ENCODE results near the gene ZNF850.
A peak's percentile ranks its signal among the peaks of the same experiment; 100 is the strongest.
"Not testable (repeated sequence)": the region's sequence is repeated elsewhere in the genome, so short reads cannot be mapped to it uniquely, and the experiment has no call there.

ZNF850 gene

DNA sequence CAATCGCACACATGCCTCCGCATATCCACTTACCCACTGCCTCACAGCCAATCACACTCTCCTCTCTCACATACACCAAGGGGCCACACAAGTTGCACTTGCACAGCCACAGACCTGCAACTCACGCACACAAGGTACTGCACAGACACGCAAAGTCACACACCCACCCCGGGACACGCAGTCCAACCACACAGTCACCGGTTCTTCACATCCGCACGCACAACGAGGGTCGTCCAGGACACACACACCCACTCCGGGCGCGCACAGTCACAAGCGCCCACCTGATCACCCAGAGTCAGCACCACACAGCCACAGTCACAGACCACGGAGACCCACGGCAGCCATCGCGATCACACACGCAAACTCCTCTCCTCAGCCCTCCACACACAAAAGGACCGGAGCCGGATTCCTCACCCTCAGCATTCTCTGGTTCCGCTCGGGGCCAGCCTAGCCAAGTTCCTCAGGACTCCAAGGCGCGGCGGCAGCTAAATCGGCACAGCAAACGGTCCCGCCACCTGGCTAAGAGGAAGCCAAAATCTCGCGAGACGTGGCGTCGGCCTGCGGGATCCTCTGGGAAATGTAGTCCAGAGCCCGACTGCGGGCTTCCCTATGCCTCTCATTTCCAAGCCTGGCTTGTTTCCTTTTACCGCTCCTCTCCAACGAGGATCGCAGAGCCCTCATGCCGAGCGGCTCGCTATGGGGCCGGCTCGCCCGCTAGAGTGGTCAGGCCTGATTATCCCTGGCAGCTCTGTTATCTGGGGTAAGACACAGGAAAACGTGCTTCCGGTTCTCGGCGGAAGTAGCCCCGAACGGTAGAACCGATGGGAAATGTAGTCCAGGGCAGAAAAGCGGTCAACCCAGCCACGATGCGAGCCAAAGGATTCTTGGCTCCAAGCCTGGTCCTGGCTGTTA lies at the start of gene ZNF850:
Gene ZNF850, minus strand, starts transcription at position 497 of the 912 bp plus-strand sequence. CDS start 10,201 bp downstream, outside the sequence.
- peak; percentile 88 for DNase-seq

DNA sequence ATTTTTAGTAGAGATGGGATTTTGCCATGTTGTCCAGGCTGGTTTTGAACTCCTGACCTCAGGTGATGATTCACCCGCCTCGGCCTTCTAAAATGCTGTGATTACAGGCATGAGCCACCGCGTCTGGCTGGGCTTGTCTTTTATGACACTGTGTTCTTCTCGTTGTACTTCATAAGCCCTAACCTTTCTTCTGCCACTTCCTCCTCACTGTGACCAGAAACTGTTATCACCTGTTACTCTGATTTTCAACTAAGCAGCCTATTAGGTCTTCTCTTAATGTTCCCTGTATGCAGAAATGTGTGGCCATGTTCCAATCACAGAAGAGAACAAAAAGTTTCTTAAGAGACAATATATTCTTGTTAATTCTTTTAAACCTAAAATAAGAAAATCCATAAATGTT lies 49.2 kb upstream of the ZNF850 start:
- no peak for DNase-seq

DNA sequence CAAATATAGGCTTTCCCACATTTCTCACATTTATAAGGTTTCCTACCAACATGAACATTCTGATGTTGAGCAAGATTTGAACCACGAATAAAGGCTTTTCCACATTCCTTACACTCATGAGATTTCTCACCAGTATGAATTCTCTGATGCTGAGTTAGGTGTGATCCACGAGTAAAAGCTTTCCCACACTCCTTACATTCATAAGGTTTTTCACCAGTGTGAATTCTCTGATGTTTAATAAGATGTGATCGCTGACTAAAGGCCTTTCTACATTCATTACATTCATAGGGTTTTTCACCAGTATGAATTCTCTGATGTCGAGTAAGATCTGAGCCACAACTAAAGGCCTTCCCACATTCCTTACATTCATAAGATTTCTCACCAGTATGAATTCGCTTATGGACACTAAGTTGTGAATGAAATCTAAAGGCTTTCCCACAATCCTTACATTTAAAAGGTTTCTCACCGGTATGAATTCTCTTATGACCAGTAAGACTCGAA lies 46.6 kb upstream of the ZNF850 start:
- DNase-seq = no peak

DNA sequence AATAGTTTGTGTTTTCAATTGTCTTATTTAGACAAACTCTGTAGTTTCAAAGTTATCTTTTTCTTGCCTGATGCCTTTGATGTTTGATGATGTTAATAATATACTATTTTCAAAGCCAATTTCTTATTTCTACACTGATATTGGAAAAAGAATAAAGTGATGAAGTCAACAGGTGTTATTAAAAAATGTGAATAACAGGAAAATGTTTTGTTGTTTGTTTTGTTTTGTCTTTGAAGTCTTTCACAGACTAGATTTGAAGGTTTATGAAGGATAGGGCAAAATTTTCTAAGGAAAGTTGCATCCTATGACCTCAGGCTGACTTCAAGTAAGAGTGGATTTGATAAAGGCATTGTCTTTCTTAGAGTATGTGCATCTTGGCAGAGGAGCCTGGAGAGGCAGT lies 34.4 kb upstream of the ZNF850 start:
- no peak for DNase-seq

DNA sequence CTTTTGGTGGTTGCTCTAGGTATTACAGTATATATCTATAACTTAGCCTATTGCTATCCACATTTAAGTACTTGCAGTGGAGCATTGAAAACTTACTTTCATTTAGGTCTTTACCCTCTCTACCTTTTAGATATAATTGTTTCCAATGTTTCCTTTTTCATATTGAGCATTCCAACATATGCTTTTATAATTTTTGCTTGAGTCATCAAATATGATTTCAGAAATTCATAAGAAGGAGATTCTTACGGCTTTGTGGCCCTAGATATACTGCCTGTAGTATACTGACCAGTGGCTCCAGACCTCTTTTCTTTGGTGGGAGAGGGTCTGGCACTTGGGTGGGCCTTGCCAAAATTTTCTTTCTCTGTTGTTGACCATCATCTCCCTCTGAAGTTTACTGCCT lies 32.8 kb upstream of the ZNF850 start:
- DNase-seq = no peak

DNA sequence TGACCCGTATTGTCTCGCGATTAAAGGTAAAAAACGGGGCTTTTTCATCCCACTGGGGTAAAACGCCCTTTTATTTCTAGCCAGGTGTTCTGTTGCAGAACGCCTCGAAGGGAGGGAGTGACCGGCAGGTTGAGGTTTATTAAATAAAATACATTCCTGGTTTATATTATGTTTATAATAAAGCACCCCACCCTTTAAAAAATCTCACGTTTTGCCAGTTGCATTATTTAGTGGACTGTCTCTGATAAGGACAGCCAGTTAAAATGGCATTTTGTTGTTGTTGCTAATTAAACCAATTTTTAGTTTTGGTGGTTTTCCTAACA lies 25.1 kb upstream of the ZNF850 start:
- no peak for DNase-seq

DNA sequence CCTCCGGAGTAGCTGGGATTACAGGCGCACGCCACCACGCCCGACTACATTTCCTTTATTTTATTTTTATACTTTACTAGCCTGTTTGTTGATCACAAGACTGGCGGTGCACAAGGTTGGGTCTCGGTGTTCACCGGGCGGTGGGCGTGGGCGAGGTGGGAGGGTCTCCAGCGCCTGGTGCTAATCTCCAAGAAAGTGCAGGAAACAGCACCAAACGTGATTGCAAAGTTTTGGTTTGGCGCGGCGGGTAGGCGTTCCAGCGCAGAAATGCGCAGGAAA lies 24.0 kb upstream of the ZNF850 start:
- DNase-seq = no peak

DNA sequence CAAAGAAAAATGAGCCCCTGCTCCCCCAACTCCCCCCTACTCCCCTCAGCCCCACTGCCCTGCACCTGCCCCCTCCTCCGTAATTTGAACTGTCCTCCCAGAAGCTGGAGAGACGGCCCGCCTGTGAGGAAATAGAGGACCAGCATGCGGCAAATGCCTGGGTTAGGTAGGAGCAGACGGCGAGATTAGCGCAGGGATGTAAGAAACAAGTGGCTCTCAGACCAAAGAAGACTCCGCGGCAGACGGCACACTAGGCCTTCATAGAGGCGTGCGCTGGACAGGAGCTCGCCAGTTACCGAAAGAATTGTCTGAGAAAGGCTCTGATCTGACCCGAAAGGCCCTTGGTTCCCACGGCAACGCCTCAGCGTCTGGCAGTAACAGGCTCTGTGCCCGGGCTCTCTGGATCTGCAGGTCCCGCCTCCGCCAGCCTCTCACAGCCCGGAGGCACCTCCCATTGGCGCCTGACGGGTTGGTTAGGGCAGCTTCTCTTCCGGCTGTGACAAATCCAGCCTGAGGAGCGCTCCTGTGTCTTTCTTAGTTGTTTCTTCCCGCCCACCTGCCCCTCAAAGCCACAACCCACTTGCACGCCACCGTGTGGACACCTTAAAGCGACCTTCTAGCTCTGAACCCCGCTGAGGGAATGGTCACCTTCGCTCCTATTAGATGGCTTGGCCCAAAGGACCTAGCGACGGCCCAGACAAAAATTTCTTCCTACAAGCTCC lies 19.0 kb upstream of the ZNF850 start:
- not testable (repeated sequence) for DNase-seq

DNA sequence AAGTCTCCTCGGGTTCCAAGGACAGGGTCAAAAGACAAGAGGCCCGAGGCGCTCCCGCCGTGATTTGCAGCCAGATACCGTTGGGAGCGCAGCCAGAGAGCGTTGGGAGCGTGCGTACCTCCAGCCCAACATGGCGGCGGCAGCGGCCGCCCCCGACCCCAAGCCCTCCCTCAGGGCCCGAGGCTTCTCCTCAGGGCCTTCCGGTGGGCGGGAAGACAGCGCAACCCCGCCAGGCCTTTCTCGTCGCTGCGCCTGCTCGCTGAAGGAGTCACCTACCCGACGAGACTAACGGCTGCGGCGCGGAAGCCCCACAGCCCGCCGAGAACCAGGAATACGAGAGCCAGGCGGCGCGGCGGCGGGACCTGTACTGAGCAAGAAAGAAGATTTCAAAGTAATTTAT lies 3.2 kb upstream of the ZNF850 start:
- DNase-seq = no peak

DNA sequence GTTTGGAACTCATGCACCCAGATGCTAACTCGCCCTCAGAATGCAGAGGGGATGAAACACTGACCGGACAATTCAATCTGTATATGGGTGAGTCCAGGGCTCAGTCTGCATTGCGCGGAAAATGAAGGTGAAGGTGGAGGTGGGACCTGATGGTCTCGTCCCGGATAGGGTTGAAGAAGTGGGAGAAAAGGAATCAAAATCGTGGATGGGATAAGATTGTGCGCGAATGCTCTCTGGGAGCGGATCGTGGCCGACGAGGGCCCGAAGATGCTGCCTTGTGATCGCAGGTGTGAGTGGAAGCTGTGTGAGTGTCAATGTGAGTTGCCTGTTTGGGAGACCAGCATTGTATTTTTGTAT lies 594 bp upstream of the ZNF850 start:
- DNase-seq = no peak

DNA sequence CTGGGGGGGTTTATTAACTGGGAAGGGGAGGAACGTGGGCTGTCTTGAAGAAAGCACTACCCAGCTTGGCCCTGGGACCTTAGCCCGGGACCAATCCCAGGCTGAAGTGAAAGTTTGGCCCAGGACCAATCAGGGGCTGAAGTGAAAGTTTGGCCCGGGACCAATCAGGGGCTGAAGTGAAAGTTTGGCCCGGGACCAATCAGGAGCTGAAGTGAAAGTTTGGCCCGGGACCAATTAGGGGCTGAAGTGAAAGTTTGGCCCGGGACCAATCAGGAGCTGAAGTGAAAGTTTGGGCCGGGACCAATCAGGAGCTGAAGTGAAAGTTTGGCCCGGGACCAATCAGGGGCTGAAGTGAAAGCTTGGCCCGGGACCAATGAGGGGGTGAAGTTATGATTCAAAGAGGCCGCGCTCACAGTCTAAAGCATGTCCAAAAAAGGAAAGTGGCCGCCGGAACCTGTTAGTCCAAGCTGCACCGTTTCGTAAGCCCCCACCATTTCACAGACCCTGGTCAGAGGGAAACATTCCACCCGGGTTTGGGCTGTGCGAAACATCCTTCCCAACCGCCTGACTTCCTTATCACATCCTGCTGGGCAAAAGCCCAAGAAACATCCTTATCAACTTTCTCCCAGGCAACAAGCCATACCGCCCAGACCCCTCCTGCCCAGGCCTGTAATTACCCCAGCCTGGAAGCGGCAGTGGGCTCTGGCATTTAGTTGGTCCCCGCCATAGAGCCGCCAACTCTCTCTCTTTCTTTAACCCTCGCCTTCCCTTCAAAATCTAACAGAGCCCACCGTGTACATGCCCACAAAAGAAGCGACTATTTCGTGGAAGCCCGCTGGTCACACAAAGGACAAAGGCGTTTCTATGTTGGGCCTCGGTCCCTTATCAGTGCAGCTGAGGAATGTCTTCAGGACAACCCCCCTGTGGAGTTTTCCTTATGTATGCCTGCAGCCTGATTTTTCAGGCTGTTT lies 1.1 kb downstream of the ZNF850 start:
- peak; percentile 41 for DNase-seq

DNA sequence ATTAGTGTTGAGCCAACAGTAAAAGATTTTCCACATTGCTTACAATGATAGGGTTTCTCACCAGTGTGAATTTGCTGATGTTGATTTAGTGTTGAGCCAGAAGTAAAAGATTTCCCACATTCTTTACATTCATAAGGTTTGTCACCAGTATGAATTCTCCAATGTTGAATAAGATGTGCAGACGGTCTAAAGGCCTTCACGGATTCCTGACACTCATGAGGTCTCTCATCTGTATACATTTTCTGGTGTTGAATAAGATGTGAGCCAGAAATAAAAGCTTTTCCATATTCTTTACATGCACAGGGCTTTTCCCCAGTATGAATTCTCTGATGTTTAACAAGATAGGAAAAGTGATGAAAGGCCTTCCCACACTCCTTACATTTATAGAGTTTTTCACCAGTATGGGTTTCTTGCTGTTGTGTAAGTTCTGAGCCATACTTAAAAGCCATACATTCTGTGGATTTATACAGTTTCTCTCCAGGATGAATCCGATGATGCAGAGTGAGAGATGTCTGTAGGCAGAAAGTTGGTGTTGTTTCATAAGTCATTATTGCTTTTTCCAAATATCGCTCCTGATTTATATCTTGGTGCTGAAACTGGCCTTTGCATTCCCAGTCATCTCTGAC lies 22.4 kb downstream of the ZNF850 start:
- DNase-seq = no peak

DNA sequence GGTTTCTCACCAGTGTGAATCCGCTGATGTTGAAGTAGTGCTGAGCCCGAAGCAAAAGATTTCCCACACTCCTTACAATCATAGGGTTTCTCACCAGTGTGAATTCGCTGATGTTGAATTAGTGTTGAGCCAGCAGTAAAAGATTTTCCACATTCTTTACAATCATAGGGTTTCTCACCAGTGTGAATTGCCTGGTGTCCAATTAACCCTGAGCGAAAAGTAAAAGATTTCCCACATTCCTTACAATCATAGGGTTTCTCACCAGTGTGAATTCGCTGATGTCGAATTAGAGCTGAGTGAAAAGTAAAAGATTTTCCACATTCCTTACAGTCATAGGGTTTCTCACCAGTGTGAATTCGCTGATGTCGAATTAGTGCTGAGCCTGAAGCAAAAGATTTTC lies 23.0 kb downstream of the ZNF850 start:
- not testable (repeated sequence) for DNase-seq

DNA sequence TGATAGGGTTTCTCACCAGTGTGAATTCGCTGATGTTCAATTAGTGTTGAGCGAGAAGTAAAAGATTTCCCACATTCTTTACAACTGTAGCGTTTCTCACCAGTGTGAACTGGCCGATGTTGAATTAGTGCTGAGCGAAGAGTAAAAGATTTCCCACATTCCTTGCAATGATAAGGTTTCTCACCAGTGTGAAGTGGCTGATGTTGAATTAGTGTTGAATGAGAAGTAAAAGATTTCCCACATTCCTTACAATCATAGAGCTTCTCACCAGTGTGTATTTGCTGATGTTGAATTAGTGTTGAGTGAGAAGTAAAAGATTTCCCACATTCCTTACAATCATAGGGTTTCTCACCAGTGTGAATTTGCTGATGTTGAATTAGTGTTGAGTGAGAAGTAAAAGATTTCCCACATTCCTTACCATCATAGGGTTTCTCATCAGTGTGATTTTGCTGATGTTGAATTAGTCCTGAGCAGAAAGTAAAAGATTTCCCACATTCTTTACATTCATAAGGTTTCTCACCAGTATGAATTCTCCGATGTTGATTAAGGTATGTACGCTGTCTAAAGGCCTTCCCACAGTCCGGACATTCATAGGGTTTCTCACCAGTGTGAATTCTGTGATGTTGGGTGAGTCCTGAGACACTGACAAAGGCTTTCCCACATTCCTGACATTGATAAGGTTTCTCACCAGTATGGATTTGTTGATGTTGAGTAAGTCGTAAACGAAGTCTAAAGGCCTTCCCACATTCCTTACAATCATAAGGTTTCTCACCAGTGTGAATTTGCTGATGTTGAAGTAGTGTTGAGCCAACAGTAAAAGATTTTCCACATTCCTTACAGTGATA lies 24.0 kb downstream of the ZNF850 start:
- no peak for DNase-seq

DNA sequence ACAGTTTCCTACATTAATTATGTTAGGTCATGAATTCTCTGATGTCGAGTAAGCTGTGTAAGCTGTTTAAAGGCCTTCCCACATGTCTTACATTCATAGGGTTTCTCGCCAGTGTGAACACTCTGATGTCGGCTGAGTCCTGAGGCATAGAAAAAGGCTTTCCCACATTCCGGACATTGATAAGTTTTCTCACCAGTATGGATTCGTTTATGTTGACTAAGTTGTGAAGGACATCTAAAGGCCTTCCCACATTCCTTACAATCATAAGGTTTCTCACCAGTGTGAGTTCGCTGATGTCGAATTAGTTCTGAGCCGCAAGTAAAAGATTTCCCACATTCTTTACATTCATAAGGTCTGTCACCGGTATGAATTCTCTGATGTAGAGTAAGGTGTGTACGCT lies 24.9 kb downstream of the ZNF850 start:
- no peak for DNase-seq

DNA sequence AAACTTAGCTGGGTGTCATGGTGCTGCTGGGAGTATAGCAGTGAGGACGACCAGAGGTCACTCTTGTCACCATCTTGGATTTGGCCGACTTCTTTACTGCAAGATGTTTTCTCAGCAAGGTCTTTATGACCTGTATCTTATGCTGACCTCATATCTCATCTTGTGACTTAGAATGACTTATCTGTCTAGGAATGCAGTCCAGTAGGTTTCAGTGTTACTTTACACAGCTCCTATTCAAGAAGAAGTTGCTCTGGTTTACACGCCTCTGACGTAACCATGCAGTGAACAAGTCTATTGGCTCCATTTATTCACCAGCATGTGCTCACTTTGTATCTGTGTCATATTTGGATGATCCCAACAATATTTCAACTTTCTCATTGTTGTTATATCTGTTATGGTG lies 26.7 kb downstream of the ZNF850 start:
- DNase-seq = no peak

DNA sequence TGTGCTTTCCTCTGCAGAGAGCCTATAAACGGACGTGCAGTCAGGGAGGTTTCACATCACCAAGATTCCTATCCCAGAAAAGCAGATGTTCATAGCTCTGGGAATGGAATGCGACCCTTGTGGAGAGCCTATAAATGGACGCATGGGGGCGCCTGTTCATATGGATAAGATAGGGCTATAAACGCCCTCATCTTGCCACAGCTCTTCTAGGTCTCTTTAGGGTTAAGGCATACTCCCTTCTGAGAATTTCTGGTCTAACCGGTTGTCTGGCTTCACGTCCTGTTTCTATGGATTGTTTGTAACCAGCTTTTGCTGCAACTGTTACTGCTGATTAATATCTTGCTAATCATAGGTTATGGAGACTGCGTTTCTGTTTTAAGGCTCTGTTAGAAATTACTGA lies 36.4 kb downstream of the ZNF850 start:
- DNase-seq = not testable (repeated sequence)

DNA sequence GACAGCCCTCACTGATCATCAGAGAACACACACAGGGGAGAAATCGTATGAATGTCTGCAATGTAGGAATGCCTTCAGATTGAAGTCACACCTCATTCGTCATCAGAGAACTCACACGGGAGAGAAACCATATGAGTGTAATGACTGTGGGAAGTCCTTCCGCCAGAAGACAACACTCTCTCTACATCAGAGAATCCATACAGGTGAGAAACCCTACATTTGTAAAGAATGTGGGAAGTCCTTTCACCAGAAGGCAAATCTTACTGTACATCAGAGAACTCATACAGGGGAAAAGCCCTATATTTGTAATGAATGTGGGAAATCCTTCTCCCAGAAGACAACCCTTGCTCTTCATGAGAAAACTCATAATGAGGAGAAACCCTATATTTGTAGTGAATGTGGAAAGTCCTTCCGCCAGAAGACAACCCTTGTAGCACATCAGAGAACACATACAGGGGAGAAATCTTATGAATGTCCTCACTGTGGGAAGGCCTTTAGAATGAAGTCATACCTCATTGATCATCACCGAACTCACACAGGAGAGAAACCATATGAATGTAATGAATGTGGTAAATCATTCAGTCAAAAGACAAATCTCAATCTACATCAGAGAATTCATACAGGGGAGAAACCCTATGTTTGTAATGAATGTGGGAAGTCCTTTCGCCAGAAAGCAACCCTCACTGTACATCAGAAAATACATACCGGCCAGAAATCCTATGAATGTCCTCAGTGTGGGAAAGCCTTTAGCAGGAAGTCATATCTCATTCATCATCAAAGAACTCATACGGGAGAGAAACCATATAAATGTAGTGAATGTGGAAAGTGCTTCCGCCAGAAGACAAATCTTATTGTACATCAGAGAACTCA lies 52.7 kb downstream of the ZNF850 start:
- no peak for DNase-seq

DNA sequence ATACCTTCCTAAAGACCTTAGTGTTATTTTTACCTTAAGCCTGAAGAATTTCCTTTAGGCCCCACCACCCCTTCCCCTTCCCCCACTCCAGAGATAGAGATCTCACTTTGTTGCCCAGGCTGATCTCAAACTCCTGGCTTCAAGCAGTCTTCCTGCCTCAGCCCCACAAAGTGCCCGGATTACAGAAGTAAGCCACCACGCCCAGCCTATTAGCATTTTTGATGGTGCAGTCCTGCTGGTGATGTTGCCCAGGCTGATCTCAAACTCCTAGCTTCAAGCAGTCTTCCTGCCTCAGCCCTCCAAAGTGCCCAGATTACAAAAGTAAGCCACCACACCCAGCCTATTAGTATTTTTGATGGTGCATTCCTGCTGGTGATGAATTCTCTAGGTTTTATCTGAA lies 63.2 kb downstream of the ZNF850 start:
- no peak for DNase-seq

DNA sequence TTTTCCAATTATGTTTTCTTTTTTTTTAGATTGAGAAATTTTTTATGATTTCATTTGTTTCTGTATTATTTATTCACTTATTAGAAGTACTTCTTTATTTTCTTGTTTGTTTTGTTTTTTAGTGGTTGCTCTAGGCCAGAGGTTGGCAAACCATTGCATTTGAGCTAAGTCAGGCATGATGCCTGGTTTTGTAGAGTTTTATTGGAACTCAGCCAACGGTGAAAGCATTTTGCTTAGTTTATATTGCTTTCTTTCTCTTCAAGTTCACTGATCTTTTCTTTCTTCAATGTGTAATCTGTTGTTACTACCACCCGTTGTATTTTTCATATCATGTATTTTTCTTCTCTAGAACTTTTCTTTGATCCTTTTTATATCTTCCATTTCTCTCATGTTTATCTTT lies 65.5 kb downstream of the ZNF850 start:
- no peak for DNase-seq

DNA sequence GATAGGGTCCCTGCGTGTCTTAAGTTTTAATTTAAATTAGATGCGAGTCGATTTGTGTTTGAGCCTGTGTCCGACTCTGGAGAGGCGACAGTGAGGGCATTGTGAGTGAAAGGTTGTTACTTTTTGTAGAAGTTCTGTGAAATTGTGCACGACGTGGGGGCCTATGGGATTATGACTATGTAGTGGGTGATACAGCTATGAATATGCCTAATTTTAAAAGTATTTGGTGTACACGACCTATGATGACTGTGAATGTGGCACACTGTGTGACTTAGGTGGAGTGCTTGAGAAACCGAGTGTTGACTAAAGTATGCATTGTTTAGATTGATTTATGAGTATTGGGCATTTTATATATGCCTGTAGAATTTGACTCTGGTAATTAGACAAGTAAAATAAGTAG lies 84.5 kb downstream of the ZNF850 start:
- DNase-seq = no peak

All from NCI-H2029 treated with DMSO at 0.1 percent for 48 hours (cell line).